NB4 (cell line): ENCODE measurements around the gene SCP2.
"Not testable (repeated sequence)": the region's sequence is repeated elsewhere in the genome, so short reads cannot be mapped to it uniquely, and the experiment has no call there.

Experiments used
- DNase-seq: peaks from one replicate; pipeline ENCODE4 v3.0.0; 2010; ENCODE audit warnings: low read depth
- H3K4me3 ChIP-seq: one replicate; pipeline ENCODE4 v1.5.1; 2011; ENCODE audit warnings: mild to moderate bottlenecking, low read depth, low read length, moderate library complexity
- MYC ChIP-seq: IDR thresholded peaks from 2 replicates; pipeline ENCODE4 v1.6.1; 2011; ENCODE audit warnings: low read depth, low read length
- POLR2A ChIP-seq: IDR thresholded peaks from 2 replicates; pipeline ENCODE4 v1.6.1; 2011; ENCODE audit warnings: mild to moderate bottlenecking; ENCODE audit not compliant: insufficient read length; ENCODE audit errors: extremely low read depth
- TF ChIP-seq, protein P1 (sequence below): IDR thresholded peaks from one replicate; pipeline ENCODE4 v1.5.1; 2012; ENCODE audit warnings: low read depth, low read length
- TF ChIP-seq, protein P2 (sequence below): IDR thresholded peaks from 2 replicates; pipeline ENCODE4 v1.6.1; 2011; ENCODE audit warnings: low read depth, low read length

SCP2 gene

DNA sequence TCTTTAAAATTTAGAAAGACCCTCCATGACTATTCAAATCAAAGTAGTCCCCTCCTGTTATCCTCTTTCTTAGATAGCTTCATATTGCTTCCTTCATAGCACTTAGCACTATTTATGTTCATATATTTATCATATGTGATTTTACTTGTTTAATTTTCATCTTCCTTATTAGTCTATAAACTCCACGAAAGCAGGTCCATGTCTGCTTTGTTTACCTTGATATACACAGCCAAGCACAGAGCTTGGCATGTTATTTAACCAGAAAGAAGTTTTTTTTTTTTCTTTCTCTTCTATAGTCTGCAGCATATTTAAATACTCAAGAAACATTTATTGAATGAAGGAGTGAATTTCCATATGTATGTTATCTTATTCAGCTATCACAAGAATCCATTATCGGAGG is 36.0 kb downstream of the SCP2 start:
- no peak overlapping the region for H3K4me3 ChIP-seq
- no peak for TF ChIP-seq POLR2A
- DNase-seq, result no peak

DNA sequence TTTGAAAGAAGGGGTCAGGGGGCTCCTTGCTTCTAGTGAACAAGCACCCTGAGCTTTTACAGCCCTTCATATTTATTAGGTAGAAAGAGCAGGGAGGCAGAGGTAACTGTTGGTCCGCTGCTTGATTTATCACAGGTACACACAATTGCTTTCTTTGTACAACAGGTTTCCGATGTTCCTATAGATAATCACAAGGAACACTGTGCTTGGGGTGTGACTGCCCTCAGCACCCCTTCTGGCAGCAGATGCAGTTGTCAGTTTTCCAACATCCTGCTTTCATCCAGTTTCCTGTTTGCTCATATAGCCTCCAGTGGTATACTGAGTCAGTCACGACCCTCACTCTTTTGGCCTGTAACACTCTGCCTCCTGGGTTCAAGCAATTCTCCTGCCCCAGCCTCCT is 40.6 kb downstream of the SCP2 start:
- no peak for DNase-seq
- TF ChIP-seq, protein P1, sequence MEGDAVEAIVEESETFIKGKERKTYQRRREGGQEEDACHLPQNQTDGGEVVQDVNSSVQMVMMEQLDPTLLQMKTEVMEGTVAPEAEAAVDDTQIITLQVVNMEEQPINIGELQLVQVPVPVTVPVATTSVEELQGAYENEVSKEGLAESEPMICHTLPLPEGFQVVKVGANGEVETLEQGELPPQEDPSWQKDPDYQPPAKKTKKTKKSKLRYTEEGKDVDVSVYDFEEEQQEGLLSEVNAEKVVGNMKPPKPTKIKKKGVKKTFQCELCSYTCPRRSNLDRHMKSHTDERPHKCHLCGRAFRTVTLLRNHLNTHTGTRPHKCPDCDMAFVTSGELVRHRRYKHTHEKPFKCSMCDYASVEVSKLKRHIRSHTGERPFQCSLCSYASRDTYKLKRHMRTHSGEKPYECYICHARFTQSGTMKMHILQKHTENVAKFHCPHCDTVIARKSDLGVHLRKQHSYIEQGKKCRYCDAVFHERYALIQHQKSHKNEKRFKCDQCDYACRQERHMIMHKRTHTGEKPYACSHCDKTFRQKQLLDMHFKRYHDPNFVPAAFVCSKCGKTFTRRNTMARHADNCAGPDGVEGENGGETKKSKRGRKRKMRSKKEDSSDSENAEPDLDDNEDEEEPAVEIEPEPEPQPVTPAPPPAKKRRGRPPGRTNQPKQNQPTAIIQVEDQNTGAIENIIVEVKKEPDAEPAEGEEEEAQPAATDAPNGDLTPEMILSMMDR, result no peak
- TF ChIP-seq POLR2A, result no peak
- TF ChIP-seq, protein P2, sequence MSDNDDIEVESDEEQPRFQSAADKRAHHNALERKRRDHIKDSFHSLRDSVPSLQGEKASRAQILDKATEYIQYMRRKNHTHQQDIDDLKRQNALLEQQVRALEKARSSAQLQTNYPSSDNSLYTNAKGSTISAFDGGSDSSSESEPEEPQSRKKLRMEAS, result no peak
- no peak for TF ChIP-seq MYC
- H3K4me3 ChIP-seq, result no peak overlapping the region

DNA sequence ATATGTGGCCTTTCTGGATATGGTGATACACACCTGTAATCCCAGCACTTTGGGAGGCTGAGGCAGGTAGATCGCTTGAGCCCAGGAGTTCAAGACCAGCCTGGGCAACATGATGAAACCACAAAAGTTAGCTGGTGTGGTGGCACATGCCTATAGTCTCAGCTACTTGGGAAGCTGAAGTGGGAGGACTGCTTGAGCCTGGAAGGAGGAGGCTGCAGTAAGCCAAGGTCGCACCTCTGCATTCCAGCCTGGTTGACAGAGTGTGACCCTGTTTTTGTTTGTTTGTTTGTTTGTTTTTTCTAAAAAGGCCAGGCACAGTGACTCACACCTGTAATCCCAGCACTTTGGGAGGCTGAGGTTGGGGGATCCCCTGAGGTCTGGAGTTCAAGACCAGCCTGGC is 42.2 kb downstream of the SCP2 start:
- not testable (repeated sequence) for H3K4me3 ChIP-seq, DNase-seq

DNA sequence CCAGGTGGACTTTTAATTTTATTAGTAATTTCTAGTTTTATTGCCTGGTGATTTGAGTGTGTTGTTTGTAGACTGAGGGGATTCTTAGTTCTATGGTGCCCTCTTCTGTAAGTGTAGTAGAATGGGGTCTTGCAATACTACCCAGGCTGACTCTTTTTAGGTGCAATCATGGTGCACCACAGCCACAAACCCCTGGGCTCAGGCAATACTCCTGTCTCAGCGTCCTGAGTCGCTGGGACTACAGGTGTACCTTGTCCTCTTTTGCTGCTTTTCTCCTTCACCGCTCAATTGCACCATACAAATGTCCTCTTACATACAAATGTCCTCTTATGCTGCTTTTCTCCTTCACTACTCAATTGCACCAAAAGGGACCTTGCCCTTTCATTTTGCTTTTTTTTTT is 43.1 kb downstream of the SCP2 start:
- no peak overlapping the region for H3K4me3 ChIP-seq
- peak; percentile 44 for DNase-seq
- TF ChIP-seq, protein P2, result no peak
- TF ChIP-seq MYC (no peak), POLR2A (no peak)
- TF ChIP-seq, protein P1, result no peak

DNA sequence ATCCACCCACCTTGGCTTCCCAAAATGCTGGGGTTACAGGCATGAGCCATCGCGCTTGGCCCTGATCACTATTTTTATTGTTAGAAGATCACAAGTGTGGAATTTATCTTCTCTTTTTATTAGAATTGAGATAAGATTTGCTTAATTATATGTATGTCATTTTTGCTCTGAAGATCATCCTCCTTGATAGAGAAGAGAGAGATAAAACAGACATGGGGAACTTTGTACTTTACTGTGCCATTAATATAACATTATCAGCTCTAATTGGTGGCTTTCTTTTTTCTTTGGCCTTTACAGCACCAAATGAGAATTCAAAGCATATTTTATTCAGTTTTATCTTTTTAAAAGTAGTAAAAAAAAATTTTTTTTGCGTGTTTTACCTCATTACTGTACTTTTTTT is 46.8 kb downstream of the SCP2 start:
- H3K4me3 ChIP-seq, result no peak overlapping the region
- TF ChIP-seq, protein P1, result no peak
- TF ChIP-seq, protein P2, result no peak
- TF ChIP-seq MYC, result no peak
- no peak for TF ChIP-seq POLR2A
- no peak for DNase-seq

DNA sequence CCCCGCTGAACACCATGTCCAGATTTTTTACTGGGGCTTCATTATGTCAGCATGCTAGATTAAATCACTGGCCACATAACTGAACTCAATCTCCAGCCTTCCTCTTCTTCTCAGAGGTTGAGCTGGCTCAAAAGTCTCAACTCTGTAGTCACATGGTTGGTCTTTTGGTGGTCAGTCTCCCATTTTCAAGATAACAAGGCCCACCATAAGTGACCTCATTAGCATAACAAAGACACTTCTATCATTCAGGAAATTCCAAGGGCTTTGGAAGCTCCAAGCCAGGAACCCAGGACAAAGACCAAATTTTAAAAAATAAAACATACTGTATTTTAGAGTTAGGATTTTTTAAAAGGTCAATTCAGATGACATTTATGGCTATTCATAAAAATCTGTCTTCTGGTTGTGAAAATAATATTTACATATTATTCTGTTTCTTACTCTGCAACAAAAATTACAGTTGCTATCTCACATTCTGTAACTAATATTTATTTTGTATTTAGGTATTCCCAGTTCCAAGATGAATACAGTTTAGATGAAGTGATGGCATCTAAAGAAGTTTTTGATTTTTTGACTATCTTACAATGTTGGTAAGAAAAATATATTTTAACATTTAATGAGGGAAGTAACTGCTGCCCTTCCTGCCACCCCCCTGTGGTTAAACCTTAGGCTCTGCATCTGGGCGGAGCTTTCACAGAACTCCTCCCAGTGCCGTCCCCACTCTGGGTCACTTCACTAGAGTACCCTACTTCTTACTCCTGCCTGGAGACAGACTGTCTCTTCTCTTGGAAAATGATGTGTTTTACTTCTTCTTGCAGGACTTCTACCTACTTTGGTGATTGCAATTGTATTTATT is 49.3 kb downstream of the SCP2 start:
- DNase-seq, result peak; percentile 33
- TF ChIP-seq POLR2A, result no peak
- TF ChIP-seq, protein P1, result no peak
- TF ChIP-seq, protein P2, result no peak
- TF ChIP-seq MYC, result no peak
- no peak overlapping the region for H3K4me3 ChIP-seq

DNA sequence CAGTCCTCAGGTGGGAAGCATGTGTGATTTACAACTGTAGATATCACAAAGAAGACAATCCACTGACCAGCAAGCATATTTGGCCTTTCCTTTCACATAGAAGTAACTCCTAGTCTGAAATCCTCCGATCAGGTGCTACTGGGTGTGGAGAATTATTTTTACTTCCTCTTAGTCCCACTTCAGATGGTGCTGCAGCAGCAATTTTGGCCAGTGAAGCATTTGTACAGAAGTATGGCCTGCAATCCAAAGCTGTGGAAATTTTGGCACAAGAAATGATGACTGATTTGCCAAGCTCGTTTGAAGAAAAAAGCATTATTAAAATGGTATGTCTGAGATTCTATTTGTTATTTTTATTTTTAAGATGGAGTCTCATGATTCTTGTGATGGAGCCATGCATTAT is 51.0 kb downstream of the SCP2 start:
- no peak overlapping the region for H3K4me3 ChIP-seq
- no peak for DNase-seq
- TF ChIP-seq, protein P1, result no peak
- TF ChIP-seq, protein P2, result no peak
- no peak for TF ChIP-seq MYC
- no peak for TF ChIP-seq POLR2A

DNA sequence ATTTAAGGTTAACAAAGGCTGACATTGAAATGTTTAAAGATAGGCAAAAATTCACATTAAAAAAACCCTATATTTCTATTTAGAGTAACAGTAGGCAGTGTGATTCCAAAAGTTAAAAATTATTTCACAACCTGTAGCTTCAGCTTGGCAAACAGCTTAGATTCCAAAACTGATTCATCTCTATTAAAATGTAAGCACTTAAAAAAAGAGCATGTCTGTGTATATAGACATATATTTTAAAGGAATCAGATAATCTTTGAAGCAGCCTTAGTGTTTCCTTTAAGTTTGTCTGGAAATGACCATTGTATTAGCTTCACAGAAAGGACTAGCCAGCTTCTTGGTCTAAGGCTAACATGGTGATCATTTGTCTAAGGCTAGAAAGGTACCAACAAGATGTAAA is 65.7 kb downstream of the SCP2 start:
- DNase-seq, result not testable (repeated sequence)

More for the DNA sequence above, 65.7 kb downstream of the SCP2 start:
- H3K4me3 ChIP-seq, result not testable (repeated sequence)
